GM18498 (cell line): ENCODE measurements around the gene IL10RB.
"Not testable (repeated sequence)": the region's sequence is repeated elsewhere in the genome, so short reads cannot be mapped to it uniquely, and the experiment has no call there.

Source experiments
- ATAC-seq: cut with Tn5 transposase; IDR thresholded peaks from one replicate; pipeline ENCODE4 v1.9.1; 2021; ENCODE audit warnings: mild to moderate bottlenecking, moderate library complexity; ENCODE audit not compliant: unreplicated experiment

The IL10RB gene

GRCh38 chr21:33239559-33240127 is 26.5 kb upstream of the IL10RB start:
- ATAC-seq = not testable (repeated sequence)

DNA sequence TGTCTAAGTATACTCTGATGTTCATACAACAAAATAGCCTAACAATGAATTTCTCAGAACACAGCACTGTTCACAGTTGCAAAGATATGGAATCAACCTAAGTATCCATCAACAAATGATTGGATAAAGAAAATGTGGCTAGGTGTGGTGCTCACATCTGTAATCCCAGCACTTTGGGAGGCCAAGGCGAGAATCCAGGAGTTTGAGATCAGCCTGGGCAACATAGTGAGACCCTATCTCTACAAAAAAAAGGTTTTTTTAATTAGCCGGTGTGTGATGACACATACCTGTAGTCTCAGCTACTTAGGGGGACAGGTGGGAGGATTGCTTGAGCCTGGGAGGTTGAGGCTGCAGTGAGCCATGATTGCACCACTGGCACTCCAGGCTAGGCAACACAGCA is 25.8 kb upstream of the IL10RB start:
- no peak for ATAC-seq

DNA sequence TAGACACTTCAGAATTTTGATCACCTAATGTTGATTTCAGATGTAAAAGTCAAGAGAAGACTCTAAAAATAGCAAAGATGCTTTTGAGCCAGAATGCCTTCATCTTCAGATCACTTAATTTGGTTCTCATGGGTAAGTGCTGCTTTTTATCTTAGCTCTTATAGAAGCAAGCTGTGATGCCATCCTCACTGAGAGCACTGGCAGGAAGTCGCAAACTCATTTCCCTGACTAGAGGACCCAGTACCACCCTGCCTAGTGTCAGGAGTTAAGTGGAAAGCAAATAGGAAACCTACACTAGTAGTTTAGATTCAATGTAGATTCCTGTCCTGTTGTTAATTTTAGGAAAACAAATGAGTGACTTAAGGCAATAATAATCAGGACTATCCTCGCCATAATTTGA is 24.3 kb upstream of the IL10RB start:
- ATAC-seq = no peak

GRCh38 chr21:33242846-33243245 is 23.3 kb upstream of the IL10RB start:
- ATAC-seq = not testable (repeated sequence)

- no peak for ATAC-seq
These were observed 21.9 kb upstream of the IL10RB start for GRCh38 chr21:33244082-33244778.

GRCh38 chr21:33244779-33245105 is 21.4 kb upstream of the IL10RB start:
- ATAC-seq = no peak

GRCh38 chr21:33245289-33245918 is 20.8 kb upstream of the IL10RB start:
- no peak for ATAC-seq

GRCh38 chr21:33246506-33246905 is 19.7 kb upstream of the IL10RB start:
- ATAC-seq = no peak

DNA sequence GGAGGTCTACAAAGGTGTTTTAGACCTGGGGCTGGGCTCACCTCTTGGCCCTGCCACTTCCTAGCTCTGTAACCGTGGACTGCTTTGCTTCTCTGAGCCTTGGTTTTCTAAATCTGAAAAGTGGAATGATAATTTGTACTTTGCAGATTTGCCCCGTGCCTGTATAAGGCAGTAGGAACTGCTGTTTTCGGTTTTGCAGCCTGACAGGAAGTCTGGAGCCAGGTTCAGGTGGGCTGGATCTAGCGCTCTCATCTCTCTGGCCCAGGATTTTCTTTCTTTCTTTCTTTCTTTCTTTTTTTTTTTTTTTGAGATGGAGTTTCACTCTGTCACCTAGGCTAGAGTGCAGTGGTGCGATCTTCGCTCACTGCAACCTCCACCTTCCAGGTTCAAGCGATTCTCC is 19.2 kb upstream of the IL10RB start:
- no peak for ATAC-seq

DNA sequence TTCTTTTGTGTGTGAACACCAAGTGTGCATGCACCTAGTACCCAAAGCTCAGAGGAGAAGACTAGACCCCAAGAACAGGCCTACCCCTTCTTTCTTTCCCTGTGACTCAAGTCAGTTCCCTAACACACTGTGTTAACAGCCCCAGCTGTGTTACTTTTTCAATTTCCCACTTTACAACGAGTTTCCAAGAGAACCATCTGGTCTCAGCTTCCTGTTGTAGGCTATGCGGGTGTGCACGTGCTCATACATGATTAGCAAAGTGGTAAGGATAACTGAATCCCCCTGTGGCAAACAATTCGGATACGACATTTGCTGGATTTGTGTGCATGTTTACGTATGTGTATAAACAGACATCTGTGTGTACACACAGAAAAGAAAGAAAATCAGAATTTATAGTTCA is 18.6 kb upstream of the IL10RB start:
- ATAC-seq = no peak

GRCh38 chr21:33249331-33250002 is 16.7 kb upstream of the IL10RB start:
- ATAC-seq = no peak

GRCh38 chr21:33251119-33251518 is 15.0 kb upstream of the IL10RB start:
- ATAC-seq = no peak

GRCh38 chr21:33253382-33253781 is 12.8 kb upstream of the IL10RB start:
- not testable (repeated sequence) for ATAC-seq

DNA sequence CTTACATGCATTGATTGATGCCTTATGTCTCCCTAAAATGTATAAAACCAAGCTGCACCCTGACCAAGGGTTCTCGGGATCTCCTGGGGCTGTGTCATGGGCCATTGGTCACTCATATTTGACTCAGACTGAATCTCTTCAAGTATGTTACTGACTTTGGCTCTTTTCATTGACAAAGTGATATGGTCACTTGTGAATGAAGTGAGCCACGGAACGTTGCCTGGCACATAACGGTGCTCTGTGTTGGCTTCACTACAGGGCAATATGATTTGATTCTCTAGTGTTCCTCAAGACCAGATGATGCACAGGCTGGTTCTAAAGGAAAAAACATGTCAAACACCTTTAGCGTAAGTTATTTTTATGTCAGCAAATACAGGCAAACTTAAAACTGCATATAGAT is 11.4 kb upstream of the IL10RB start:
- ATAC-seq = no peak

DNA sequence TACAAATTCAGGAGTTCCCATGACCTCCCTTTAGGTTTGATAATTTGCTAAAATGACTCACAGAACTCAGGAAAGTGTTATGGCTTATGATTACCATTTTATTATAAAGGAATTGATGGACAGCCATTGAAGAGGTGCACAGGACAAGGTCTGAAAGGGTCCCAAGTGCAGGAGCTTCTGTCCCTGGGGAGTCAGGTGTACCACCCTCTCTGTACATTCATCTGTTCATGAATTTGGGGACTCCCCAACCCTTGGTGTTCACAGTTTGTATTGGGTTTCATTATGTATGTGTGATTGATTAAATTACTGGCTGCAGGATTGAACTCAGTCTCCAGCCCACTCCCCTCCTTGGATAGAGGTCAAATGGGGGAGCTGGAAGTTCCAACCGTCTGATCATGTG is 10.8 kb upstream of the IL10RB start:
- ATAC-seq = no peak

- ATAC-seq = no peak
These were observed 10.1 kb upstream of the IL10RB start for GRCh38 chr21:33256019-33256418.

GRCh38 chr21:33257094-33257803 is 8.9 kb upstream of the IL10RB start:
- no peak for ATAC-seq

DNA sequence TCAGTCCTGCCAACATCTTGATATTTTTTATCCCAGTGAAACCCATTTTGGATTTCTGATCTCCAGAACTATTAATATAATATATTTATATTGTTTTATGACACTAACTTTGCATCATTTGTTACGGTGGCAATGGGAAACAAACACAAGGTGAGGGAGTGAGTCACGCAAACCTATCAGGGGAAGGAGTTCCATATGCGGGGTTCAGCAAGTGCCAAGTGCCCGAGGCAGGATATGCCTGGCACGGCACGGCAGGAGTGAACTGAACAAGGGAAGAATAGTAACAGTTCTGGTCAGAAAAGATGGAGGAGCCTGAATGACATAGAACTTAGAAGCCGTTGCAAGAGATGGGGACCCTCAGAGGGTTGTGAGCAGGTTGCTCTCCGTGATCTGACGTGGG is 7.7 kb upstream of the IL10RB start:
- ATAC-seq = no peak

- ATAC-seq = no peak
These were observed 6.7 kb upstream of the IL10RB start for GRCh38 chr21:33259428-33259827.

GRCh38 chr21:33259995-33260394 is 6.2 kb upstream of the IL10RB start:
- no peak for ATAC-seq

GRCh38 chr21:33261635-33262034 is 4.5 kb upstream of the IL10RB start:
- no peak for ATAC-seq
